ENCODE measurements around the gene WWOX. TPM values are rescaled to one million over a fixed set of nuclear protein-coding genes. Genes with fewer than 3 reads are reported as not detected.

WWOX gene
- total RNA-seq, 1 donor from 2014 or later = 7.3 TPM

DNA sequence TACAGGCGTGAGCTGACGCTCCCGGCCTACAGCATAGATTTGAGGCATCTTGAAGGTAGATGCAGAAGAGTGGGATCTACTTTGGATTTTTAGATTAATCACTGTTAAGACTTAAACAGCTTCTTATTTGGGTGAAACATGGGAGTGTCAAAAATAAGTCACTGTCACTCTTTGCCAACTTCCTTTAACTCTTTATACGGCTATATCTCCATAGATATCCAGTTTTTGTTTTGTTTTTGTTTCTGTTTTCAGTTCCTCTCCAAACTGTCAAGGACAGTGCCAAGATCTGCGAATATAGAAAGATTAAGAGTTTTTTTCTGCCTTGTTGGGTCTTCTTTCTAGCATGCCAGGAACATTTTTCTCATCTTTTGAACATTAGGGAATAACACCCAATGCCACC, 706.1 kb downstream of the WWOX start:
- DNase-seq (ENCODE audit: low read depth) (no peak), FAIRE-seq (no peak)
- no peak overlapping the region for H3K4me2 ChIP-seq (ENCODE audit: low read length)
- H3K79me2 ChIP-seq (ENCODE audit: insufficient read depth, low read length) = no peaks in the 10 kb centered on the region
- H3K4me3 Mint-ChIP-seq (ENCODE audit: unreplicated experiment) = no peak overlapping the region
- no peaks in the 10 kb centered on the region for H3K9me3 ChIP-seq (ENCODE audit: insufficient read depth, low read depth, low read length)
- H3K4me3 ChIP-seq (ENCODE audit: insufficient read depth, low read depth, low read length) = no peak overlapping the region
- no peak overlapping the region for H3K9ac ChIP-seq (ENCODE audit: low read length)
- no peak overlapping the region for H3K27ac Mint-ChIP-seq (ENCODE audit: unreplicated experiment)
- no peaks in the 10 kb centered on the region for H3K4me1 Mint-ChIP-seq (ENCODE audit: low read depth, unreplicated experiment)
- H3K9me3 Mint-ChIP-seq (ENCODE audit: unreplicated experiment) = no peaks in the 10 kb centered on the region
- H3K27me3 ChIP-seq (ENCODE audit: insufficient read depth, low read length) = no peaks in the 10 kb centered on the region
- no peaks in the 10 kb centered on the region for H4K20me1 ChIP-seq (ENCODE audit: insufficient read depth, low read length)
- H2AFZ ChIP-seq (ENCODE audit: low read depth, low read length) = no peak overlapping the region
- no peak overlapping the region for H3K27ac ChIP-seq (ENCODE audit: low read depth, low read length)
- no peaks in the 10 kb centered on the region for H3K36me3 ChIP-seq (ENCODE audit: insufficient read depth, low read length)
- peaks cover 1% of the 10 kb centered on the region for H3K27me3 Mint-ChIP-seq (ENCODE audit: low read depth, unreplicated experiment)
- H3K36me3 Mint-ChIP-seq (ENCODE audit: low read depth, unreplicated experiment) = no peaks in the 10 kb centered on the region
- TF ChIP-seq, protein P1, sequence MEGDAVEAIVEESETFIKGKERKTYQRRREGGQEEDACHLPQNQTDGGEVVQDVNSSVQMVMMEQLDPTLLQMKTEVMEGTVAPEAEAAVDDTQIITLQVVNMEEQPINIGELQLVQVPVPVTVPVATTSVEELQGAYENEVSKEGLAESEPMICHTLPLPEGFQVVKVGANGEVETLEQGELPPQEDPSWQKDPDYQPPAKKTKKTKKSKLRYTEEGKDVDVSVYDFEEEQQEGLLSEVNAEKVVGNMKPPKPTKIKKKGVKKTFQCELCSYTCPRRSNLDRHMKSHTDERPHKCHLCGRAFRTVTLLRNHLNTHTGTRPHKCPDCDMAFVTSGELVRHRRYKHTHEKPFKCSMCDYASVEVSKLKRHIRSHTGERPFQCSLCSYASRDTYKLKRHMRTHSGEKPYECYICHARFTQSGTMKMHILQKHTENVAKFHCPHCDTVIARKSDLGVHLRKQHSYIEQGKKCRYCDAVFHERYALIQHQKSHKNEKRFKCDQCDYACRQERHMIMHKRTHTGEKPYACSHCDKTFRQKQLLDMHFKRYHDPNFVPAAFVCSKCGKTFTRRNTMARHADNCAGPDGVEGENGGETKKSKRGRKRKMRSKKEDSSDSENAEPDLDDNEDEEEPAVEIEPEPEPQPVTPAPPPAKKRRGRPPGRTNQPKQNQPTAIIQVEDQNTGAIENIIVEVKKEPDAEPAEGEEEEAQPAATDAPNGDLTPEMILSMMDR (IDR thresholded peaks at IDR 0.05; ENCODE audit: insufficient read depth, low read depth, low read length) = no peak
- no peak for TF ChIP-seq EZH2 (IDR thresholded peaks at IDR 0.05; ENCODE audit: insufficient read depth, low read length)
- no peaks in the 10 kb centered on the region for H3K4me1 ChIP-seq (ENCODE audit: insufficient read depth, low read length)

DNA sequence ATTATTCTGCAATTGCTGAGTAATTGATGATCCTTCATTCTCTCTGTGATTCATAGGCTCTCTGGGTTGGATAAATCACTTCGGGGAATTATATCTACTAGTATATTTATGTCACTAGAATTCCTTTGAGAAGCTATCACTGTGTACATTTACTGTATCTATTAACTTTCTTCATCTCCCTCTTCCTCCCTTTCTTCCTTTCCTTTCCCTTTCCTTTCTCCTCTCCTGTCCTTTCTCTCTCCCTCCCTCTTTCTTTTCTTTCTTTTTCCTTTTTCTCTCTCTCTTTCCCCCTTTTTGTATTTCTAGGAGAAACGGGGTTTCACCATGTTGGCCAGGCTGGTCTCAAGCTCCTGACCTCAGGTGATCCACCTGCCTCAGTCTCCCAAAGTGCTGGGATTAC, 711.8 kb downstream of the WWOX start:
- no peaks in the 10 kb centered on the region for H3K36me3 Mint-ChIP-seq (ENCODE audit: low read depth, unreplicated experiment)
- no peak overlapping the region for H3K27ac Mint-ChIP-seq (ENCODE audit: unreplicated experiment)
- no peaks in the 10 kb centered on the region for H3K9me3 Mint-ChIP-seq (ENCODE audit: unreplicated experiment)
- Histone ChIP-seq H4K20me1 (ENCODE audit: insufficient read depth, low read length) (no peaks in the 10 kb centered on the region), H3K4me3 (ENCODE audit: insufficient read depth, low read depth, low read length) (no peak overlapping the region), H3K9ac (ENCODE audit: low read length) (no peak overlapping the region), H3K9me3 (ENCODE audit: insufficient read depth, low read depth, low read length) (no peaks in the 10 kb centered on the region), H3K36me3 (ENCODE audit: insufficient read depth, low read length) (no peaks in the 10 kb centered on the region), H3K27ac (ENCODE audit: low read depth, low read length) (no peak overlapping the region), H3K4me2 (ENCODE audit: low read length) (no peak overlapping the region), H3K27me3 (ENCODE audit: insufficient read depth, low read length) (no peaks in the 10 kb centered on the region), H2AFZ (ENCODE audit: low read depth, low read length) (no peak overlapping the region), H3K79me2 (ENCODE audit: insufficient read depth, low read length) (no peaks in the 10 kb centered on the region), H3K4me1 (ENCODE audit: insufficient read depth, low read length) (no peaks in the 10 kb centered on the region)
- TF ChIP-seq EZH2 (IDR thresholded peaks at IDR 0.05; ENCODE audit: insufficient read depth, low read length) = no peak
- TF ChIP-seq, protein P1 (IDR thresholded peaks at IDR 0.05; ENCODE audit: insufficient read depth, low read depth, low read length) = no peak
- H3K4me1 Mint-ChIP-seq (ENCODE audit: low read depth, unreplicated experiment) = no peaks in the 10 kb centered on the region
- no peak for FAIRE-seq
- no peak overlapping the region for H3K4me3 Mint-ChIP-seq (ENCODE audit: unreplicated experiment)
- H3K27me3 Mint-ChIP-seq (ENCODE audit: low read depth, unreplicated experiment) = peaks cover 11% of the 10 kb centered on the region
- DNase-seq (ENCODE audit: low read depth) = no peak

DNA sequence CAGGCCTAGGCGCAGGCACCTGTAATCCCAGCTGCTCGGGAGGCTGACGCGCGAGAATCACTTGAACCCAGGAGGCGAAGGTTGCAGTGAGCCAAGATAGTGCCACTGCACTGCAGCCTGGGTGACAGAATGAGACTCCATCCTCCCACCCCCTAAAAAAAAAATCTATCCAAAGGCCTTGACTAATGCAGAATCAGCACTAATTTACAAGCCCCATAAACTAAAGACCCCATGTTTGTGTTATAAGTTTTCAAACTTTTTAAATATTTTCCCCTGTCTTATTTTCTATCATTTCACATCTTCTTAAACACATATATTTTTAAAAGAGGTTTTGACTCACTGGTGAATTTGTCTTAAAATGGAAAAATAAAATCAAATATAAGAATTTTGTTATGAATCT, 713.1 kb downstream of the WWOX start:
- Histone ChIP-seq H4K20me1 (ENCODE audit: insufficient read depth, low read length) (no peaks in the 10 kb centered on the region), H3K9ac (ENCODE audit: low read length) (no peak overlapping the region), H3K27me3 (ENCODE audit: insufficient read depth, low read length) (no peaks in the 10 kb centered on the region), H3K27ac (ENCODE audit: low read depth, low read length) (no peak overlapping the region), H3K4me1 (ENCODE audit: insufficient read depth, low read length) (no peaks in the 10 kb centered on the region), H3K79me2 (ENCODE audit: insufficient read depth, low read length) (no peaks in the 10 kb centered on the region), H3K9me3 (ENCODE audit: insufficient read depth, low read depth, low read length) (no peaks in the 10 kb centered on the region), H3K36me3 (ENCODE audit: insufficient read depth, low read length) (no peaks in the 10 kb centered on the region), H2AFZ (ENCODE audit: low read depth, low read length) (no peak overlapping the region), H3K4me2 (ENCODE audit: low read length) (no peak overlapping the region), H3K4me3 (ENCODE audit: insufficient read depth, low read depth, low read length) (no peak overlapping the region)
- DNase-seq (ENCODE audit: low read depth) = no peak
- no peak for FAIRE-seq
- H3K4me1 Mint-ChIP-seq (ENCODE audit: low read depth, unreplicated experiment) = no peaks in the 10 kb centered on the region
- H3K27me3 Mint-ChIP-seq (ENCODE audit: low read depth, unreplicated experiment) = peaks cover 11% of the 10 kb centered on the region
- no peaks in the 10 kb centered on the region for H3K9me3 Mint-ChIP-seq (ENCODE audit: unreplicated experiment)
- no peaks in the 10 kb centered on the region for H3K36me3 Mint-ChIP-seq (ENCODE audit: low read depth, unreplicated experiment)
- H3K4me3 Mint-ChIP-seq (ENCODE audit: unreplicated experiment) = no peak overlapping the region
- TF ChIP-seq, protein P1 (IDR thresholded peaks at IDR 0.05; ENCODE audit: insufficient read depth, low read depth, low read length) = no peak
- no peak for TF ChIP-seq EZH2 (IDR thresholded peaks at IDR 0.05; ENCODE audit: insufficient read depth, low read length)
- no peak overlapping the region for H3K27ac Mint-ChIP-seq (ENCODE audit: unreplicated experiment)
